Measurements from ENCODE around the gene SMG9. TPM values are rescaled to one million over a fixed set of nuclear protein-coding genes. Genes with fewer than 3 reads are reported as not detected.
"Not testable (repeated sequence)": the region's sequence is repeated elsewhere in the genome, so short reads cannot be mapped to it uniquely, and the experiment has no call there.

SMG9 gene
- total and polyA plus RNA-seq, 4 donors: 5.4 to 8.9 (median 5.8) TPM

- no peaks in the 10 kb centered on the region for H3K4me1 ChIP-seq (ENCODE audit: control insufficient read depth in 4 of 4, insufficient read depth in 4 of 4, low read length in 3 of 4)
- peak overlapping the region in 1 of 2 donors; percentile 28 for H3K27ac ChIP-seq (ENCODE audit: low read depth in 1 of 2, low read length in 2 of 2)
- 71% methylated on average over 16 of the region's 16 CpGs for WGBS
- no peak overlapping the region for H3K9ac ChIP-seq (ENCODE audit: low read depth in 1 of 2, low read length in 2 of 2)
- no peaks in the 10 kb centered on the region for H3K36me3 ChIP-seq (ENCODE audit: control insufficient read depth in 4 of 4, insufficient read depth in 3 of 4, low read depth in 1 of 4, low read length in 3 of 4)
- H3K9me3 ChIP-seq (ENCODE audit: control insufficient read depth in 4 of 4, low read length in 3 of 4): no peaks in the 10 kb centered on the region
- H3K4me3 ChIP-seq (ENCODE audit: low read depth in 1 of 3, low read length in 3 of 3): no peak overlapping the region
- DNase-seq (ENCODE audit: low spot score): no peak
- TF ChIP-seq ZBTB33 (IDR thresholded peaks at IDR 0.05) (no peak), ATF3 (IDR thresholded peaks at IDR 0.05) (no peak), FOXA2 (IDR thresholded peaks at IDR 0.05) (no peak), FOXA1 (IDR thresholded peaks at IDR 0.05) (no peak), RXRA (IDR thresholded peaks at IDR 0.05) (no peak), NR2F2 (IDR thresholded peaks at IDR 0.05) (no peak), JUND (IDR thresholded peaks at IDR 0.05) (no peak), TAF1 (conservative IDR thresholded peaks at IDR 0.05) (no peak), GABPA (IDR thresholded peaks at IDR 0.05 in 1 of 2, conservative IDR thresholded peaks at IDR 0.05 in 1 of 2) (no peak), REST (IDR thresholded peaks at IDR 0.05) (no peak), HNF4G (IDR thresholded peaks at IDR 0.05) (no peak), MAX (IDR thresholded peaks at IDR 0.05) (no peak), CTCF (IDR thresholded peaks at IDR 0.05; ENCODE audit: low read depth, low read length, missing input control) (no peak), SP1 (IDR thresholded peaks at IDR 0.05) (no peak), RAD21 (IDR thresholded peaks at IDR 0.05) (no peak), YY1 (IDR thresholded peaks at IDR 0.05) (no peak), EGR1 (IDR thresholded peaks at IDR 0.05; ENCODE audit: low read depth in 2 of 2) (no peak)
- H3K27me3 ChIP-seq (ENCODE audit: control insufficient read depth in 4 of 4, insufficient read depth in 4 of 4, low read length in 3 of 4): no peaks in the 10 kb centered on the region
Observed at GRCh38 chr19:43765109-43765876, 10.5 kb upstream of the SMG9 start.

GRCh38 chr19:43764684-43765083 lies 9.9 kb upstream of the SMG9 start:
- H3K4me3 ChIP-seq (ENCODE audit: low read depth in 1 of 3, low read length in 3 of 3); H3K4me1 ChIP-seq (ENCODE audit: control insufficient read depth in 4 of 4, insufficient read depth in 4 of 4, low read length in 3 of 4); H3K27ac ChIP-seq (ENCODE audit: low read depth in 1 of 2, low read length in 2 of 2); H3K9me3 ChIP-seq (ENCODE audit: control insufficient read depth in 4 of 4, low read length in 3 of 4); H3K9ac ChIP-seq (ENCODE audit: low read depth in 1 of 2, low read length in 2 of 2); DNase-seq (ENCODE audit: low spot score); H3K36me3 ChIP-seq (ENCODE audit: control insufficient read depth in 4 of 4, insufficient read depth in 3 of 4, low read depth in 1 of 4, low read length in 3 of 4); H3K27me3 ChIP-seq (ENCODE audit: control insufficient read depth in 4 of 4, insufficient read depth in 4 of 4, low read length in 3 of 4): not testable (repeated sequence)
- 86% methylated on average over 8 of the region's 8 CpGs for WGBS
